HCEC 1CT (cell line): ENCODE results near the gene VMO1.

Experiments used
- DNase-seq: peaks from one replicate; pipeline ENCODE4 v3.0.0-alpha.2; 2017

The VMO1 gene

GRCh38 chr17:4796552-4796920, 10.4 kb upstream of the VMO1 start:
- DNase-seq = peak; percentile 24

GRCh38 chr17:4795168-4795567, 9.0 kb upstream of the VMO1 start:
- DNase-seq = no peak

GRCh38 chr17:4790705-4791088, 4.5 kb upstream of the VMO1 start:
- DNase-seq = no peak

GRCh38 chr17:4789951-4790704, 4.0 kb upstream of the VMO1 start:
- DNase-seq = peak; percentile 89

- DNase-seq = no peak
Measured at GRCh38 chr17:4789701-4789950, 3.5 kb upstream of the VMO1 start.

GRCh38 chr17:4788807-4789700, 2.9 kb upstream of the VMO1 start, which contains the start of gene GLTPD2:
TSS of gene GLTPD2 (plus strand) at chr17:4788964. CDS start at chr17:4789012, 48 bp downstream.
- no peak for DNase-seq

GRCh38 chr17:4788159-4788806, 2.1 kb upstream of the VMO1 start:
- DNase-seq = no peak

GRCh38 chr17:4786516-4786915, 352 bp upstream of the VMO1 start:
- DNase-seq = no peak

GRCh38 chr17:4785311-4786105, 656 bp downstream of the VMO1 start:
- no peak for DNase-seq

- no peak for DNase-seq
Measured at GRCh38 chr17:4782652-4783051, 3.5 kb downstream of the VMO1 start.

GRCh38 chr17:4780325-4780955, 5.7 kb downstream of the VMO1 start:
- no peak for DNase-seq

- DNase-seq = no peak
Measured at GRCh38 chr17:4777969-4778760, 8.0 kb downstream of the VMO1 start.

- DNase-seq = no peak
Measured at GRCh38 chr17:4772235-4772613, 13.9 kb downstream of the VMO1 start.

- DNase-seq = no peak
Measured at GRCh38 chr17:4771519-4772234, 14.5 kb downstream of the VMO1 start, which contains the start of gene TM4SF5. TSS of gene TM4SF5 (plus strand) at chr17:4771886. CDS start at chr17:4771923, 37 bp downstream.

- DNase-seq = peak; percentile 30
Measured at GRCh38 chr17:4769628-4770027, 16.5 kb downstream of the VMO1 start.

- no peak for DNase-seq
Measured at GRCh38 chr17:4768298-4768697, 17.9 kb downstream of the VMO1 start.

GRCh38 chr17:4766723-4767122, 19.4 kb downstream of the VMO1 start:
- no peak for DNase-seq

GRCh38 chr17:4766201-4766600, 20.0 kb downstream of the VMO1 start:
- no peak for DNase-seq

- no peak for DNase-seq
Measured at GRCh38 chr17:4764595-4764994, 21.6 kb downstream of the VMO1 start.

- no peak for DNase-seq
Measured at GRCh38 chr17:4759776-4760236, 26.4 kb downstream of the VMO1 start.

- no peak for DNase-seq
Measured at GRCh38 chr17:4753392-4753791, 32.8 kb downstream of the VMO1 start.
